G401 (cell line): ENCODE measurements around the gene TPP2. TPM values are rescaled to one million over a fixed set of nuclear protein-coding genes. Genes with fewer than 3 reads are reported as not detected.

ENCODE experiments used
- DNase-seq: peaks from one replicate; pipeline ENCODE4 v3.0.0-alpha.2; 2015; ENCODE audit warnings: low spot score
- in situ Hi-C: cut with HindIII; loops from 2 replicates; pipeline ENCODE4 v1.10.0; 2016; ENCODE audit warnings: low sequenced_read_pairs, mixed read lengths
- total RNA-seq: library from RNA; depleted of rRNA; stranded (reverse); fragments of >200 nt; shearing (Covaris generic); gene quantifications from 2 replicates; pipeline ENCODE4 v1.2.3, GENCODE V29; 2014

TPP2 gene
- total RNA-seq, 1 experiment from 2014 or later, result 64.0 TPM

GRCh38 chr13:102648046-102648445 lies 51.3 kb downstream of the TPP2 start:
- in situ Hi-C loops, result no loop called here
- no peak for DNase-seq

GRCh38 chr13:102650444-102650843 lies 53.7 kb downstream of the TPP2 start:
- in situ Hi-C loops, result no loop called here
- no peak for DNase-seq

GRCh38 chr13:102651392-102651791 lies 54.6 kb downstream of the TPP2 start:
- no peak for DNase-seq
- in situ Hi-C loops, result no loop called here

GRCh38 chr13:102651892-102652291 lies 55.1 kb downstream of the TPP2 start:
- no peak for DNase-seq
- in situ Hi-C loops, result no loop called here

GRCh38 chr13:102654756-102655155 lies 58.0 kb downstream of the TPP2 start:
- DNase-seq, result no peak
- in situ Hi-C loops, result no loop called here

GRCh38 chr13:102657630-102658029 lies 60.8 kb downstream of the TPP2 start:
- in situ Hi-C loops, result no loop called here
- DNase-seq, result no peak

GRCh38 chr13:102658660-102659059 lies 61.9 kb downstream of the TPP2 start:
- no peak for DNase-seq
- in situ Hi-C loops, result no loop called here

- in situ Hi-C loops, result no loop called here
- no peak for DNase-seq
Measured at GRCh38 chr13:102659168-102659713, 62.5 kb downstream of the TPP2 start.

GRCh38 chr13:102667023-102667422 lies 70.2 kb downstream of the TPP2 start:
- no peak for DNase-seq
- in situ Hi-C loops, result no loop called here

- in situ Hi-C loops, result no loop called here
Measured at GRCh38 chr13:102667911-102668310, 71.1 kb downstream of the TPP2 start.

GRCh38 chr13:102670130-102670529 lies 73.3 kb downstream of the TPP2 start:
- DNase-seq, result no peak
- in situ Hi-C loops, result no loop called here

More at GRCh38 chr13:102667911-102668310, 71.1 kb downstream of the TPP2 start:
- no peak for DNase-seq

GRCh38 chr13:102675115-102675514 lies 78.3 kb downstream of the TPP2 start:
- no peak for DNase-seq
- in situ Hi-C loops, result no loop called here

GRCh38 chr13:102677122-102677521 lies 80.3 kb downstream of the TPP2 start:
- in situ Hi-C loops, result no loop called here
- no peak for DNase-seq

GRCh38 chr13:102678339-102679107 lies 81.7 kb downstream of the TPP2 start:
- DNase-seq, result no peak
- in situ Hi-C loops, result no loop called here

GRCh38 chr13:102679449-102680132 lies 82.8 kb downstream of the TPP2 start:
- no peak for DNase-seq

GRCh38 chr13:102680133-102680717 lies 83.4 kb downstream of the TPP2 start:
- no peak for DNase-seq
- in situ Hi-C loops, result no loop called here

More at GRCh38 chr13:102679449-102680132, 82.8 kb downstream of the TPP2 start:
- in situ Hi-C loops, result no loop called here

- in situ Hi-C loops, result no loop called here
- DNase-seq, result no peak
Measured at GRCh38 chr13:102680842-102681740, 84.3 kb downstream of the TPP2 start.

GRCh38 chr13:102682211-102682610 lies 85.4 kb downstream of the TPP2 start:
- no peak for DNase-seq
- in situ Hi-C loops, result no loop called here

GRCh38 chr13:102682727-102683126 lies 85.9 kb downstream of the TPP2 start:
- in situ Hi-C loops, result no loop called here
- no peak for DNase-seq
